Breast epithelium (tissue), 4 donors: ENCODE data around the gene CELSR3. TPM values are rescaled to one million over a fixed set of nuclear protein-coding genes. Genes with fewer than 3 reads are reported as not detected.

Source experiments
- DNase-seq, 2 donors: peaks; one replicate each; pipeline ENCODE4 v3.0.0-alpha.2; 2019; ENCODE audit warnings: low spot score in 2 of 2
- H3K27ac ChIP-seq, 2 donors: fragments of 200-600 bp; sonication (generic) in 1 of 2; one replicate each; pipeline ENCODE4 v1.5.1; 2016 to 2019; ENCODE audit warnings: mild to moderate bottlenecking in 1 of 2
- H3K27me3 ChIP-seq, 2 donors: fragments of 200-600 bp; sonication (generic) in 1 of 2; one replicate each; pipeline versions ENCODE4 v1.5.1 to v1.6.0; 2017 to 2019; ENCODE audit warnings: control low read depth in 1 of 2, mild to moderate bottlenecking in 1 of 2
- H3K36me3 ChIP-seq: fragments of 200-600 bp; one replicate; pipeline ENCODE4 v1.5.1; 2019
- H3K4me1 ChIP-seq, 2 donors: fragments of 200-600 bp; sonication (generic); one replicate each; pipeline ENCODE4 v1.5.1; 2016 to 2019; ENCODE audit warnings: control low read depth in 1 of 2
- H3K4me3 ChIP-seq, 3 donors: fragments of 200-600 bp; sonication (generic); 1 replicate in 2 of 3; 2 replicates in 1 of 3; pipeline ENCODE4 v1.5.1; 2016 to 2019; ENCODE audit warnings: mild to moderate bottlenecking in 3 of 3, moderate library complexity in 2 of 3
- H3K9me3 ChIP-seq, 2 donors: fragments of 200-600 bp; sonication (generic) in 1 of 2; one replicate each; pipeline ENCODE4 v1.5.1; 2016 to 2019; ENCODE audit warnings: control low read depth in 1 of 2
- CTCF ChIP-seq, 3 donors: fragments of 450-650 bp; IDR thresholded peaks; one replicate each; pipeline ENCODE4 v1.5.1; 2016 to 2017; ENCODE audit warnings: antibody characterized with exemption in 3 of 3, mild to moderate bottlenecking in 3 of 3, moderate library complexity in 3 of 3
- POLR2A ChIP-seq: fragments of 450-650 bp; IDR thresholded peaks from one replicate; pipeline ENCODE4 v1.6.1; 2016; ENCODE audit warnings: antibody characterized with exemption, mild to moderate bottlenecking, moderate library complexity
- POLR2AphosphoS5 ChIP-seq, 3 donors: sonication (generic); formaldehyde crosslinking; IDR thresholded peaks; one replicate each; pipeline ENCODE4 v1.6.1; 2017; ENCODE audit warnings: antibody characterized with exemption in 3 of 3
- intact Hi-C: fragments of 100-400 bp; cut with DNase I; formaldehyde crosslinking; loops from one replicate; pipeline ENCODE4 v1.15.1; 2023; ENCODE audit warnings: low total_unique reads
- total RNA-seq, 3 donors: library from RNA; depleted of rRNA; stranded (reverse); fragments of >200 nt; gene quantifications; one replicate each; pipeline ENCODE4 v1.1.0, GENCODE V29; 2016

CELSR3 gene
- total RNA-seq, 3 donors from 2014 or later = 0.88 to 1.3 (median 1.1) TPM

GRCh38 chr3:48674505-48674904 lies 11.8 kb upstream of the CELSR3 start:
- no peak for DNase-seq
- Histone ChIP-seq H3K9me3 (no peaks in the 10 kb centered on the region), H3K4me1 (no peaks in the 10 kb centered on the region), H3K27me3 (no peaks in the 10 kb centered on the region), H3K4me3 (no peak overlapping the region), H3K36me3 (no peaks in the 10 kb centered on the region), H3K27ac (no peak overlapping the region)
- intact Hi-C loops = no loop called here
- TF ChIP-seq POLR2AphosphoS5 (IDR thresholded peaks at IDR 0.05) (no peak), POLR2A (no peak), CTCF (IDR thresholded peaks at IDR 0.05) (no peak)

GRCh38 chr3:48672522-48672921 lies 9.8 kb upstream of the CELSR3 start:
- no peaks in the 10 kb centered on the region for H3K27me3 ChIP-seq
- H3K4me1 ChIP-seq = no peaks in the 10 kb centered on the region
- DNase-seq = no peak
- intact Hi-C loops = no loop called here
- no peaks in the 10 kb centered on the region for H3K9me3 ChIP-seq
- H3K36me3 ChIP-seq = no peaks in the 10 kb centered on the region
- TF ChIP-seq CTCF (IDR thresholded peaks at IDR 0.05) (no peak), POLR2AphosphoS5 (IDR thresholded peaks at IDR 0.05) (no peak), POLR2A (no peak)
- no peak overlapping the region for H3K27ac ChIP-seq
- H3K4me3 ChIP-seq = no peak overlapping the region

GRCh38 chr3:48664929-48665328 lies 2.2 kb upstream of the CELSR3 start:
- H3K27ac ChIP-seq = no peak overlapping the region
- DNase-seq = no peak
- H3K27me3 ChIP-seq = peaks cover 8 to 19% of the 10 kb centered on the region in 2 donors
- intact Hi-C loops = no loop called here
- H3K4me1 ChIP-seq = peaks cover 0 to 7% of the 10 kb centered on the region in 2 donors
- no peaks in the 10 kb centered on the region for H3K36me3 ChIP-seq
- no peaks in the 10 kb centered on the region for H3K9me3 ChIP-seq
- TF ChIP-seq CTCF (IDR thresholded peaks at IDR 0.05) (no peak), POLR2AphosphoS5 (IDR thresholded peaks at IDR 0.05) (no peak), POLR2A (no peak)
- H3K4me3 ChIP-seq = no peak overlapping the region

DNA sequence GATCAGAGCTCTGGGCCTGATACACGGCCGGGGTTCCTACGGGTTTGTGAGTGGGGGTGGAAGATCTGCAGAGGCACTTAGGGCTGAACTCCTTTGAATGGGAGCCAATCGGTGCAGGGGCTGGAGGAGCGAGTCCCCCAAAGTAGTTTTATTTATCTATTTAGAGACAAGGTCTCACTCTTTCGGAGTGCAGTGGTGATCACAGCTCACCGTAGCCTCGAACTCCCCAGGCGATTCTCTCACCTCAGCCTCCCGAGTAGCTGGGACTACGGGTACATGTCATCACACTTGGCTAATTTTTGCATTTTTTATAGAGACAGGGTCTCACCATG lies 1.6 kb upstream of the CELSR3 start:
- H3K27ac ChIP-seq = peak overlapping the region; percentile 86 to 89
- H3K36me3 ChIP-seq = no peaks in the 10 kb centered on the region
- no peaks in the 10 kb centered on the region for H3K9me3 ChIP-seq
- H3K4me3 ChIP-seq = peak overlapping the region in 2 of 3 donors; percentile 59 to 85
- no peak for DNase-seq
- H3K4me1 ChIP-seq = peaks cover 0 to 7% of the 10 kb centered on the region in 2 donors
- intact Hi-C loops = no loop called here
- TF ChIP-seq POLR2A (no peak), CTCF (IDR thresholded peaks at IDR 0.05) (no peak), POLR2AphosphoS5 (IDR thresholded peaks at IDR 0.05) (no peak)
- H3K27me3 ChIP-seq = peaks cover 8 to 19% of the 10 kb centered on the region in 2 donors

- H3K4me3 ChIP-seq = peak overlapping the region; percentile 45 to 85 (median 59)
- no peaks in the 10 kb centered on the region for H3K36me3 ChIP-seq
- peaks cover 0 to 7% of the 10 kb centered on the region in 2 donors for H3K4me1 ChIP-seq
- no peak for TF ChIP-seq POLR2A
- TF ChIP-seq POLR2AphosphoS5 (IDR thresholded peaks at IDR 0.05) = peak; percentile 65 to 83 (median 74)
- TF ChIP-seq CTCF (IDR thresholded peaks at IDR 0.05) = peak in 2 of 3 donors; percentile 60 to 73
- H3K27ac ChIP-seq = peak overlapping the region; percentile 86 to 89
- intact Hi-C loops = no loop called here
- no peaks in the 10 kb centered on the region for H3K9me3 ChIP-seq
- peak; percentile 93 to 94 for DNase-seq
- peaks cover 8 to 19% of the 10 kb centered on the region in 2 donors for H3K27me3 ChIP-seq
These were observed 1.0 kb upstream of the CELSR3 start for GRCh38 chr3:48663489-48664312.
